ENCODE measurements around the gene SLC9A9. TPM values are rescaled to one million over a fixed set of nuclear protein-coding genes. Genes with fewer than 3 reads are reported as not detected.

The SLC9A9 gene
- total RNA-seq, 2 donors from 2014 or later: 1.3 to 3.7 TPM

DNA sequence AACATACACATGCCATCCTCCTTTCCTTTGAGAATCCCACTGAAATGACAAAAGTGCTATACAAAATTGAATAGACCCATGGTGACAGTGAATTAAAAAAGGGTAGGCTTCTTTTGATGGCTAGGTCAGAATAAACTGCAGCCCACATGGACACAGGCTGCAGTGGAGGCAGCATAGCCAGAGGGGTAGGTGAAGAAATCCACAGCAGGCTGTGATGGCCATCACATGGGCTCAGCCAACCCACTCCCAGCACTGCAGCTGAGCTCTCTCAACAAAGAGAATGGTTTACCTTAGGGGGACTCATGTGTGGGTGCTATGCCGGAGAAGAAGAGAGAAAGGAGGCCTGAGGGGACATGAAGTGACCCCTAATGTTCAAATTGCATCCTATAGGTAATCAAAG, 397.6 kb downstream of the SLC9A9 start:
- WGBS, 2 experiments (ENCODE audit: insufficient coverage in 1 of 2, insufficient read length in 1 of 2): 81 to 100% methylated on average over 1 of the region's 1 CpG
- TF ChIP-seq, protein P1, sequence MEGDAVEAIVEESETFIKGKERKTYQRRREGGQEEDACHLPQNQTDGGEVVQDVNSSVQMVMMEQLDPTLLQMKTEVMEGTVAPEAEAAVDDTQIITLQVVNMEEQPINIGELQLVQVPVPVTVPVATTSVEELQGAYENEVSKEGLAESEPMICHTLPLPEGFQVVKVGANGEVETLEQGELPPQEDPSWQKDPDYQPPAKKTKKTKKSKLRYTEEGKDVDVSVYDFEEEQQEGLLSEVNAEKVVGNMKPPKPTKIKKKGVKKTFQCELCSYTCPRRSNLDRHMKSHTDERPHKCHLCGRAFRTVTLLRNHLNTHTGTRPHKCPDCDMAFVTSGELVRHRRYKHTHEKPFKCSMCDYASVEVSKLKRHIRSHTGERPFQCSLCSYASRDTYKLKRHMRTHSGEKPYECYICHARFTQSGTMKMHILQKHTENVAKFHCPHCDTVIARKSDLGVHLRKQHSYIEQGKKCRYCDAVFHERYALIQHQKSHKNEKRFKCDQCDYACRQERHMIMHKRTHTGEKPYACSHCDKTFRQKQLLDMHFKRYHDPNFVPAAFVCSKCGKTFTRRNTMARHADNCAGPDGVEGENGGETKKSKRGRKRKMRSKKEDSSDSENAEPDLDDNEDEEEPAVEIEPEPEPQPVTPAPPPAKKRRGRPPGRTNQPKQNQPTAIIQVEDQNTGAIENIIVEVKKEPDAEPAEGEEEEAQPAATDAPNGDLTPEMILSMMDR (conservative IDR thresholded peaks at IDR 0.05): no peak
- H3K27ac Mint-ChIP-seq: no peak overlapping the region

DNA sequence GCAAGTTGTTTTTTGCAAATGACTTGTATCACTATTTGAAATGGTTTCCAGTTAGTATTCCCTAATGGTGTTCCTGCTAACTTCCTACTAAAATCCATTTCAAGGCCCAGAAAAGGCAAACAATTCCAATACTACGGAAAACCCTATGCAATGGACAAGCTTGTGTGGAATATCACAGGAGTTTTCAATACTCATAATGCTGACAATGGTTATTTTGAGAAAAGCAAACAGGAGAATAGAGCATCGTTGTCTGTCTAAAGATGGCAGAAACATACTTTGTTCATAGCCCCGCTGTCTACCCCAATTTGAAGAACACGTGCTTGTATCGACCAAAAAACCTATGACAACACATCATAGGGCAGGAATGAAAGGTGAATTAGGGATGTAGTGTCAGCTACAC, 400.8 kb downstream of the SLC9A9 start:
- no peak for DNase-seq
- Mint-ChIP-seq H3K27ac (no peak overlapping the region), H3K4me1 (no peaks in the 10 kb centered on the region), H3K4me3 (no peak overlapping the region), H3K9me3 (no peaks in the 10 kb centered on the region), H3K36me3 (ENCODE audit: low read depth) (no peaks in the 10 kb centered on the region), H3K27me3 (ENCODE audit: insufficient read depth) (no peaks in the 10 kb centered on the region)
- H3K4me3 ChIP-seq (ENCODE audit: low read length): no peak overlapping the region
- H3K4me1 ChIP-seq (ENCODE audit: control insufficient read depth, insufficient read depth, low read length): no peaks in the 10 kb centered on the region
- no peak overlapping the region for H3K9ac ChIP-seq (ENCODE audit: extremely low read depth, low read length, poor library complexity, severe bottlenecking)
- H3K27ac ChIP-seq (ENCODE audit: low read depth, low read length): no peak overlapping the region
- 90 to 93% methylated on average over 3 to 5 of the region's 5 CpGs for WGBS, 2 experiments (ENCODE audit: insufficient coverage in 1 of 2, insufficient read length in 1 of 2)
- TF ChIP-seq, protein P1 (conservative IDR thresholded peaks at IDR 0.05): no peak
- no peaks in the 10 kb centered on the region for H3K36me3 ChIP-seq (ENCODE audit: control insufficient read depth, insufficient read depth, low read length)
- H3K27me3 ChIP-seq (ENCODE audit: control insufficient read depth, insufficient read depth, low read length, poor library complexity, severe bottlenecking): no peaks in the 10 kb centered on the region
- H3K9me3 ChIP-seq (ENCODE audit: control insufficient read depth, low read length): no peaks in the 10 kb centered on the region

More for the DNA sequence above, 397.6 kb downstream of the SLC9A9 start:
- H3K36me3 Mint-ChIP-seq (ENCODE audit: low read depth): no peaks in the 10 kb centered on the region
- Histone ChIP-seq H3K36me3 (ENCODE audit: control insufficient read depth, insufficient read depth, low read length) (no peaks in the 10 kb centered on the region), H3K4me1 (ENCODE audit: control insufficient read depth, insufficient read depth, low read length) (no peaks in the 10 kb centered on the region), H3K9ac (ENCODE audit: extremely low read depth, low read length, poor library complexity, severe bottlenecking) (no peak overlapping the region), H3K9me3 (ENCODE audit: control insufficient read depth, low read length) (no peaks in the 10 kb centered on the region), H3K27me3 (ENCODE audit: control insufficient read depth, insufficient read depth, low read length, poor library complexity, severe bottlenecking) (no peaks in the 10 kb centered on the region), H3K27ac (ENCODE audit: low read depth, low read length) (no peak overlapping the region), H3K4me3 (ENCODE audit: low read length) (no peak overlapping the region)
- H3K9me3 Mint-ChIP-seq: no peaks in the 10 kb centered on the region
- DNase-seq: no peak
- H3K4me1 Mint-ChIP-seq: no peaks in the 10 kb centered on the region
- H3K27me3 Mint-ChIP-seq (ENCODE audit: insufficient read depth): no peaks in the 10 kb centered on the region
- no peak overlapping the region for H3K4me3 Mint-ChIP-seq

DNA sequence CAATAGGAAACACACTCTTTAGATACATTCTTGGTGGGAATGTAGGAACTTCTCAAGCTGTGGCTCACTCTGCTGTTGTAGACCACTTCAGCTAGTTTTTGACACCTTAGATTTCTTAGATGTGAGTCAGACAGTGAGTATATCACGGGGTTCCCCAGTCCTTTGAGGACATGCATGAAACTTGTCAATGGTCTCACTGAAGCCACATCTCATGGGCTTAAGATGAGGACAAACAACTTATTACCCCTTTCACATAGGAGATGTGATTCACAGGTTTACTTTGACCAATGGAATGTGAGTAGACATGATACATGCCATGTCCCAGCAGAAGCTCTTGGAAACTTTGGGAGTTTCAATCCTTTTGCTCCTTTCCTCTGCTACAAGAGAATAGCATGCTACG, 403.1 kb downstream of the SLC9A9 start:
- Mint-ChIP-seq H3K36me3 (ENCODE audit: low read depth) (no peaks in the 10 kb centered on the region), H3K27ac (no peak overlapping the region), H3K27me3 (ENCODE audit: insufficient read depth) (no peaks in the 10 kb centered on the region), H3K4me1 (no peaks in the 10 kb centered on the region), H3K9me3 (no peaks in the 10 kb centered on the region), H3K4me3 (no peak overlapping the region)
- Histone ChIP-seq H3K27ac (ENCODE audit: low read depth, low read length) (no peak overlapping the region), H3K9ac (ENCODE audit: extremely low read depth, low read length, poor library complexity, severe bottlenecking) (no peak overlapping the region), H3K4me1 (ENCODE audit: control insufficient read depth, insufficient read depth, low read length) (no peaks in the 10 kb centered on the region), H3K4me3 (ENCODE audit: low read length) (no peak overlapping the region), H3K36me3 (ENCODE audit: control insufficient read depth, insufficient read depth, low read length) (no peaks in the 10 kb centered on the region), H3K9me3 (ENCODE audit: control insufficient read depth, low read length) (no peaks in the 10 kb centered on the region), H3K27me3 (ENCODE audit: control insufficient read depth, insufficient read depth, low read length, poor library complexity, severe bottlenecking) (no peaks in the 10 kb centered on the region)
- WGBS, 2 experiments (ENCODE audit: insufficient coverage in 1 of 2, insufficient read length in 1 of 2): 92 to 100% methylated on average over 1 to 2 of the region's 2 CpGs
- no peak for DNase-seq
- TF ChIP-seq, protein P1 (conservative IDR thresholded peaks at IDR 0.05): no peak
